Activated CD4-positive, alpha-beta T cell treated with anti-CD3 and anti-CD28 coated beads for 4 hours (primary cell): ENCODE results near the gene LAIR2.

Experiments
- DNase-seq, 2 donors: peaks; one replicate each; pipeline ENCODE4 v3.0.0-alpha.2; 2020

The LAIR2 gene, protein sequence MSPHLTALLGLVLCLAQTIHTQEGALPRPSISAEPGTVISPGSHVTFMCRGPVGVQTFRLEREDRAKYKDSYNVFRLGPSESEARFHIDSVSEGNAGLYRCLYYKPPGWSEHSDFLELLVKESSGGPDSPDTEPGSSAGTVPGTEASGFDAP

GRCh38 chr19:54502518-54503048, at the start of gene LAIR2:
LAIR2 (plus strand) TSS chr19:54502831; CDS start chr19:54502919, 88 bp downstream.
- no peak for DNase-seq

- no peak for DNase-seq
Observed at GRCh38 chr19:54453921-54454780, 48.5 kb upstream of the LAIR2 start.

DNA sequence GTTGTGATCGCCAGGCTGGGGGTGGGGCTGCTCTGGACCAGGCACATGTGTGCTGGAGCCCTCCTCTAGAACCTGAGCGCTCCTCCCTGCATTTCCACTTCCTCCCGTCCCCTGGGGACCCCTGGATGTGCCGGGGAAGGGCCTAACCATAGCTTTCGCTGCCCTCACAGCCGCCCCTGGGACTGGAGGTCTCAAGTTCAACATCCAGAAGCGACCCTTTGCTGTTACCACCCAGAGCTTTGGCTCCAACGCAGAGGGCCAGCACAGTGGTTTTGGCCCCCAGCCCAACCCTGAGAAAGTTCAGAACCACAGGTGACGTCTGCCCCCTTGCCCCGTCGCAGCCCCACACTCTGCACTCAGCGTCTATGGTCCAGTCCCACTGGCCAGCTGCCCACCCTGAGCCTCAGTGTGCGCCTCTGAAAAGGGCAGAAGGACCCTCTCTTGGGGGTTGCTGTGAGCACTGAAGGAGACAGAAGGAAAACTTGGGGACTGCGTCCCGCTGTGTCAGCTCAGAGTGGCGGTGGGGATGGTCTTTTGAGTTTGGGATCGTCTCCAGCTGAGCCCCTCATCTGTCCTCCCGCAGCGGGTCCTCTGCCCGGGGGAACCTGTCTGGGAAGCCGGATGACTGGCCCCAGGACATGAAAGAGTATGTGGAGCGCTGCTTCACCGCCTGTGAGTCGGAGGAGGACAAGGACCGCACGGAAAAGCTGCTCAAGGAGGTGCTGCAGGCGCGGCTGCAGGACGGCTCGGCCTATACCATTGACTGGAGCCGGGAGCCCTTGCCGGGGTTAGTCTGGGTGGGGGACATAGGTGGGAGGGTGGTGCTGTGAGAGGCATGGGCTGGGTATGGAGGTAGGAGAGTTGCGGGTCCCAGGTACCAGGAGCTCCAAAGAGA, 47.6 kb upstream of the LAIR2 start:
- DNase-seq = no peak

DNA sequence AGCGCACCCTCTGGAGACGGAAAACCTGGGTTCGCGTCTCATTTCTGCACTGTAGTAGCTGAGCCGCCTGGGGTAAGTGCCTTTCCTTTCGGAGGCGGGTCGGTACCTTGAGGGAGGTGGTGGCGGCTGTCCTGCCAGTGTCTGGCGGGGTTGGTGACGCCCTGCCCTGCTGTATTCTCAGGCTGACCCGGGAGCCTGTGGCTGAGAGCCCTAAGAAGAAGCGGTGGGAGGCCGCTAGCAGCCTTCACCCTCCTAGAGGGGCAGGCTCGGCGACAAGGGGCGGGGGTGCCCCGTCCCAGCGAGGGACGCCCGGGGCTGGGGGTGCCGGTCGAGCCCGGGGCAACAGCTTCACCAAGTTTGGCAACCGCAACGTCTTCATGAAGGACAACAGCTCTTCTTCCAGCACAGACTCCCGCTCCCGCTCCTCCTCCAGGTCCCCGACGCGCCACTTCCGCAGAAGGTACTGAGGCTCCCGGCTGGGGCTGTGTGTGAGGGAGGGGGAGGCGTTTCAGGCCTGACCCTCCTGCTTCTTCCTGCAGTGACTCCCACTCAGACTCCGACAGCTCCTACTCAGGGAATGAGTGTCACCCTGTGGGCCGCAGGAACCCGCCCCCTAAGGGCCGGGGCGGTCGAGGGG, 46.7 kb upstream of the LAIR2 start:
- DNase-seq = no peak

- no peak for DNase-seq
Observed at GRCh38 chr19:54456423-54457373, 45.9 kb upstream of the LAIR2 start.

DNA sequence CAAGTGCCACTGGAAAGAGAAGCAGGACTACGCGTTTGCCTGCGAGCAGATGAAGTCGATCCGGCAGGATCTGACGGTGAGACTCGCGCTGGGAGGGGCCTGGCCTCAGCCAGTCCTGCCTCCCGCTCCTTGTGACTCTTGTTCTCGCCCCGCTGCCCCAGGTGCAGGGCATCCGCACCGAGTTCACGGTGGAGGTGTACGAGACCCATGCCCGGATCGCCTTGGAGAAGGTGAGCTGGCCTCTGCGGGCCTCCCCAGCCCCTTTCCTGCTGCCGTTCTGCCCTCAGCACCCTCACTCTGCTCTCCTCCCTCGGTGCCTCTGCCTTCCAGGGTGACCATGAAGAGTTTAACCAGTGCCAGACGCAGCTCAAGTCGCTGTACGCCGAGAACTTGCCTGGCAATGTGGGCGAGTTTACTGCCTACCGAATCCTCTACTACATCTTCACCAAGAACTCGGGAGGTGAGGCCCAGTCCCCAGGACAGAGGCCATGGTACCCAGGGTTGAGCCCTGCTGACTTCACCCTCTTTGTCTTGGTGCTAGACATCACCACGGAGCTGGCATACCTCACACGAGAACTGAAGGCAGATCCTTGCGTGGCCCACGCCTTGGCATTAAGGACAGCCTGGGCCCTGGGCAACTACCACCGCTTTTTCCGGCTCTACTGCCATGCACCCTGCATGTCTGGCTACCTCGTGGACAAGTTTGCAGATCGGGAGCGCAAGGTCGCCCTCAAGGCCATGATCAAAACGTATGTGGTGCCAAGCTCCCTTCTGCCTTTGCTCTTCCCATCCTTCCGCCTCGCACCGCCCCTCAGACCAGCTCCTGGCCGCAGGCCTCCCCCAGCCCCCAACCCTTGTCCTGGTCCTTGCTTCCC, 44.6 kb upstream of the LAIR2 start:
- no peak for DNase-seq

GRCh38 chr19:54458648-54459281, 43.9 kb upstream of the LAIR2 start:
- no peak for DNase-seq

DNA sequence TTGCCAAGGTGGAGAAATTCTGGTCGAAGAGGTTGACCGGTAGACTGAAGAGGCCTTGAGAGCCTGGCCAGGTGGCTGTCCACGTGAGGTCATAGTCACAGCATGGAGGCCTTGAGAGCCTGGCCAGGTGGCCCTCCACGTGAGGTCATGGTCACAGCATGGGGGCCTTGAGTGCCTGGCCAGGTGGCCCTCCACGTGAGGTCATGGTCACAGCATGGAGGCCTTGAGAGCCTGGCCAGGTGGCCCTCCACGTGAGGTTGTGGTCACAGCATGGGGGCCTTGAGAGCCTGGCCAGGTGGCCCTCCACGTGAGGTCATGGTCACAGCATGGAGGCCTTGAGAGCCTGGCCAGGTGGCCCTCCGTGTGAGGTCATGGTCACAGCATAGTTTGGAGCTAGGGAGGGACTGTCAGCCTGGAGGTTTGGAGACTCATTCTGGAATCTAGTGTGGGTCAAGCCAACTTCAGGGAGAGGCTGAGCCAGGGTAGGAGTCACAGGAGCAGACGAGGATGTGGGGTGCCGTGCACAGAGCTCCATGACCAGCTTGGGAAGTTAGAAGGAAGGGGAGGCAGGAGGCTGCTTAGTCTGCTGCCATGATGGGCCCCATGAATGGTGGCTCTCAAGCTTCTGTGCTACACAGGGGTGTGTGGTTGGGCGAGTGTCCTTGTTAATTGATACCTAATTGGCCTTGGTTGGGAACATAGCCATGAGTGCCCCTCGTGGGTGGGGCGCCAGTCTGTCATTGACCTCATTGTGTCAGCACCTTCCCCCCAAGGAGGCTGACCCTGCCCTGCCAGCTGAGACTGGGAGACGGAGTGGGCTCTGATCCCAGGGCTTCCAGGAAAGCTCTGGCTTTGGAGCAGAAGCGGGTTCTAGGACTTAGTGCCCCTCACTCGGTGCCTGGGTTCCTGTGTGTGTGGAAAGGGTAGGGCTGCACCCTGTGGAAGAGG, 43.1 kb upstream of the LAIR2 start:
- no peak for DNase-seq

DNA sequence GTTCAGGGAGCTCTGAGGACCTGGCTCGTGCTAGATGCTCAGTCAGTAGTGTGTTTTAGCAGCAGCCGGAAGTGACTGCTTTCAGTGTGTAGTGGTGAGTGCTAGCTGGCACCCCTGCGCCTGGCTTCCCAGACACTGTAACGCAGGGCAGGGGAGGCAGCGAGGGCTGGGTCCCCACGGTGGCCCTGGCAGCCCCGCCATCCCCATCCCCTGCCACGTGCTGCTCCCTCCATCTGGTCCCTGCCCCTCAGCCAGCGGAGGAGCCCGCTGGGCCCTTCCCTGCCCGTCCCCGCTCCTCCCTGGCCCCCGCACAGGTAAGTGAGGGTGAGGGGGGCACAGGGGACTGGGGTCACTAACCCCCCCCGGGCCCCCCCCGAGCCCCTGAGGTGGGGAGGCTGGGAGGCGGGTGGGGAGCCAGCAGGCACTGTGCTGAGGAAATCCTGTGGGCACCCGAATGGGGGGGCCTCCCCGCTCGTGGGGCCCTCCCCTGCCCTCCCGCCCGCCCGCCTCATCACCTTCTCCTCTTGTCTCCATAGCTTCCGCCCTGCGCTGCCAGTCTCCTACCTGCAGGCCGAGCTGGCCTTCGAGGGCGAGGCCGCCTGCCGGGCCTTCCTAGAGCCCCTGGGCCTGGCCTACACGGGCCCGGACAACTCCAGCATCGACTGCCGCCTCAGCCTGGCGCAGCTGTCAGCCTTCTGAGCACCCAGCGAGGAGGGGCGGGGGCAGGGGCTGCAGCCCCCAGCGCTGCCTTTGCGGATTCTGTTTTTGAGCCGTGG, 42.2 kb upstream of the LAIR2 start:
- no peak for DNase-seq

- DNase-seq = no peak
Observed at GRCh38 chr19:54461210-54461609, 41.4 kb upstream of the LAIR2 start.

GRCh38 chr19:54461613-54462012, 41.0 kb upstream of the LAIR2 start:
- DNase-seq = no peak

DNA sequence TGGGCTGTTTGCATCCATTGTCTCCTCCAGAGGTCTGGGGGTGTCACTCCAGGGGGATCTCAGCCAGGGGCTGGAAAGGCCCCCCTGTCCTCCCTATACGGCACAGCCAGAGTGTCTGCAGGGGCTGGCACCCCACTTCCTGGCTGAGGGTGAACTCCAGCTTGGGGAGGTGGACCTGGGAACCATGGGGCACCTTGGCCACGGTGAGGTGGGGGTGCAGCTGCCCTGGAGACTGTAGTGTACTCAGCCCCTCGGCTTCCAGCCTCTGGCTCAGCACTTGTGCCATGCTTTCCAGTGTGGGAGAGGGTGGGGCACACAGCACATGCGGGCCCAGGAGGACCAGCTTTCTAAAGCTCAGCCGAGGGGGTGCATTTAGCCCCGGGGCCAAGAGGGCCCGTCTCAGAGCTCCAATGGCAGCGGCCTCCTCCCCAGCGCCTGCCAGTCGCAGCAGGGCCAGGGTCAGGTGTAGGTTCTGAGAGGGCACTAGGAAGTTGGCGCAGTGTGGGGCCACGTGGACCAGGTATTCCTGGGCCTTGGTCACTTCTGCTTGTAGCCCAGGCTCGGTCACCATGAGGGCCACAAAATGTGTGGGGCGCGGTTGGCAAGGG, 40.5 kb upstream of the LAIR2 start:
- DNase-seq = no peak

GRCh38 chr19:54462655-54463530, 39.7 kb upstream of the LAIR2 start:
- DNase-seq = peak; percentile 55 to 64

DNA sequence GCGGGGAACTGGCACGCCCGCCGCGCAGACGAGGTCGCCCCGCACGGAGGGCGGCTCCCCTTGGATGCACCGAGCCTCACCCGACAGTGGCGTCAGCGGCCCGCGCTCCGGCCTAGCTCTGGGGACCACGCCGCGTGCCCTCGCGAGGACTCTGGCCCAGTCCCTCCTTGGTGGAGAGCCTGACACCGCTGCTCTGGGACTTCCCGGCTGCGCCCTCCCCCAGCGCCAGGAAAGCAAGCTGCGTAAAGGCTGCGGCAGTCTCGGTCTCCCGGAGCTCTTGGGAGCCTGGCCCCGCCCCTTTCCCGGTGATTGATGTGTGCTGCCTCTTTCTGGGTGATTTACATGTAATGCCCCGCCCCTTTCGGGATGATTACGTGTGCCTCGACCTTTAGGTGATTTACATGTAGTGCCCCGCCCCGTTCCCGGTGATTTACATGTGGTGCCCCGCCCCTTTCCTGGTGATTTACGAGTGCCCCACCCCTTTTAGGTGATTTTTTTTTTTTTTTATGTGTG, 39.0 kb upstream of the LAIR2 start, which contains the start of gene LENG9:
Gene LENG9, minus strand, starts transcription at position 248 of the 513 bp plus-strand sequence. CDS start 252 bp downstream, outside the sequence.
- DNase-seq = peak; percentile 93 to 95

DNA sequence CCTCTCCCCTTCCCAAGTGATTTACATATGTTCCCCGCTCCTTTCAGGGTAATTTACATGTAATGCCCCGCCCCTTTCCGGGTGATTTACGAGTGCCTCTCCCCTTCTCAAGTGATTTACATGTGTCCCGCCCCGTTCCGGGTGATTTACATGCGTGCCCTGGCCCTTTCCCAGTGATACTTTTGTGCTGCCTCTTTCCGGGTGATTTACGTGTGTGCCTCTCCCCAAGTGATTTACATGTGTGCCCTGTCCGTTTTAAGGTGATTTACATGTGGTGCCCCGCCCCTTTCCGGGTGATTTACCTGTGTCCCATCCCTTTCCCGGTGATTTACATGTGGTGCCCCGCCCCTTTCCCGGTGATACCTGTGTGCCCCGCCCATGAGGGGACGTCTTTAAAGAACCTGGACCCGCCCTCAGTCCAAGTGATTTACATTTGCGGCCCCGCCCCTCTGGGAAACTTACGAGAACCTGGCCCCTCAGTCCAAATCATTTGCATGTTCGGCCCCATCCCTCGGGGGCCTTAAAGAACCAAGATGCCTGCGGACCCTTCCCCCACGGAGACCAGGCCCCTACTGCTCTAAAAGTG, 38.5 kb upstream of the LAIR2 start:
- DNase-seq = peak; percentile 76 to 79
